H9 (cell line): ENCODE results near the gene FBLN1. TPM values are rescaled to one million over a fixed set of nuclear protein-coding genes. Genes with fewer than 3 reads are reported as not detected.

Experiments
- DNase-seq: peaks from one replicate; pipeline ENCODE4 v3.0.0-alpha.2; 2017
- H2AFZ ChIP-seq: one replicate; pipeline ENCODE4 v1.6.1; 2013; ENCODE audit warnings: mild to moderate bottlenecking, low read length, control low read depth, moderate library complexity
- H2AK5ac ChIP-seq: 2 replicates; pipeline ENCODE4 v1.6.1; 2013; ENCODE audit warnings: low read length, control low read depth, mixed read lengths; ENCODE audit not compliant: insufficient read length
- H2BK120ac ChIP-seq: one replicate; pipeline ENCODE4 v1.6.1; 2013; ENCODE audit warnings: low read depth, mild to moderate bottlenecking, low read length, control low read depth, inconsistent platforms; ENCODE audit not compliant: poor library complexity, severe bottlenecking
- H2BK12ac ChIP-seq: 2 replicates; pipeline ENCODE4 v1.6.1; 2013; ENCODE audit warnings: low read length, control low read depth, mixed read lengths, low read depth; ENCODE audit not compliant: insufficient read length
- H2BK15ac ChIP-seq: 2 replicates; pipeline ENCODE4 v1.6.1; 2013; ENCODE audit warnings: low read depth, low read length, control low read depth
- H2BK20ac ChIP-seq: one replicate; pipeline ENCODE4 v1.6.1; 2013; ENCODE audit warnings: low read depth, mild to moderate bottlenecking, low read length, control low read depth, inconsistent platforms; ENCODE audit not compliant: poor library complexity, severe bottlenecking
- H2BK5ac ChIP-seq: 2 replicates; pipeline ENCODE4 v1.6.1; 2013; ENCODE audit warnings: low read length, control low read depth, mixed read lengths; ENCODE audit not compliant: insufficient read length
- H3K14ac ChIP-seq: 2 replicates; pipeline ENCODE4 v1.6.1; 2013; ENCODE audit warnings: low read length, control low read depth; ENCODE audit not compliant: insufficient read depth
- H3K18ac ChIP-seq: 2 replicates; pipeline ENCODE4 v1.6.1; 2013; ENCODE audit warnings: low read depth, mild to moderate bottlenecking, mixed read lengths, low read length, control low read depth; ENCODE audit not compliant: insufficient read length
- H3K23ac ChIP-seq: 2 replicates; pipeline ENCODE4 v1.6.1; 2013; ENCODE audit warnings: low read length, control low read depth, mixed read lengths, low read depth; ENCODE audit not compliant: insufficient read length
- H3K23me2 ChIP-seq: 2 replicates; pipeline ENCODE4 v1.6.1; 2013; ENCODE audit warnings: low read depth, mild to moderate bottlenecking, mixed read lengths, low read length, control low read depth; ENCODE audit not compliant: insufficient read length, poor library complexity, severe bottlenecking
- H3K27ac ChIP-seq: 2 replicates; pipeline ENCODE4 v1.5.1; 2013; ENCODE audit warnings: low read length, control low read depth, mixed read lengths, low read depth; ENCODE audit not compliant: insufficient read length
- H3K27me3 ChIP-seq: 2 replicates; pipeline ENCODE4 v1.6.1; 2013; ENCODE audit warnings: low read length, control low read depth, inconsistent platforms; ENCODE audit not compliant: insufficient read depth
- H3K4ac ChIP-seq: 2 replicates; pipeline ENCODE4 v1.6.1; 2013; ENCODE audit warnings: low read depth, mild to moderate bottlenecking, control low read depth, inconsistent platforms, low read length, moderate library complexity
- H3K4me1 ChIP-seq: 2 replicates; pipeline ENCODE4 v1.6.1; 2013; ENCODE audit warnings: low read length, control low read depth, inconsistent platforms; ENCODE audit not compliant: insufficient read depth
- H3K4me2 ChIP-seq: 2 replicates; pipeline ENCODE4 v1.6.1; 2013; ENCODE audit warnings: low read length, control low read depth, mixed read lengths; ENCODE audit not compliant: insufficient read length, insufficient read depth
- H3K56ac ChIP-seq: 2 replicates; pipeline ENCODE4 v1.6.1; 2013; ENCODE audit warnings: low read depth, mild to moderate bottlenecking, mixed read lengths, low read length, control low read depth; ENCODE audit not compliant: insufficient read length
- H3K79me1 ChIP-seq: 2 replicates; pipeline ENCODE4 v1.6.1; 2013; ENCODE audit warnings: low read depth, mild to moderate bottlenecking, moderate library complexity, low read length, control low read depth, inconsistent platforms; ENCODE audit not compliant: insufficient read depth, poor library complexity, severe bottlenecking
- H3K79me2 ChIP-seq: 2 replicates; pipeline ENCODE4 v1.6.1; 2013; ENCODE audit warnings: low read length, control low read depth, inconsistent platforms; ENCODE audit not compliant: insufficient read depth
- H3K9ac ChIP-seq: 2 replicates; pipeline ENCODE4 v1.6.1; 2013; ENCODE audit warnings: low read length, control low read depth, mixed read lengths; ENCODE audit not compliant: insufficient read length; ENCODE audit errors: extremely low read depth
- H3K9me3 ChIP-seq: one replicate; pipeline ENCODE4 v1.6.1; 2013; ENCODE audit warnings: low read depth, low read length, inconsistent platforms; ENCODE audit not compliant: control insufficient read depth
- H3T11ph ChIP-seq: one replicate; pipeline ENCODE4 v1.6.1; 2013; ENCODE audit warnings: mild to moderate bottlenecking, low read length, control low read depth, inconsistent platforms
- H4K20me1 ChIP-seq: one replicate; pipeline ENCODE4 v1.6.1; 2013; ENCODE audit not compliant: control insufficient read depth, insufficient read length, insufficient read depth
- H4K5ac ChIP-seq: 2 replicates; pipeline ENCODE4 v1.6.1; 2013; ENCODE audit warnings: low read depth, mild to moderate bottlenecking, mixed read lengths, low read length, control low read depth; ENCODE audit not compliant: insufficient read length
- H4K8ac ChIP-seq: replicated peaks from 2 replicates; pipeline ENCODE4 v1.6.1; 2013; ENCODE audit warnings: low read length, control low read depth, mixed read lengths, low read depth; ENCODE audit not compliant: insufficient read length
- H4K91ac ChIP-seq: 2 replicates; pipeline ENCODE4 v1.6.1; 2013; ENCODE audit warnings: low read depth, mild to moderate bottlenecking, moderate library complexity, mixed read lengths, low read length, control low read depth; ENCODE audit not compliant: insufficient read length
- H3K27ac Mint-ChIP-seq, 3 experiments: 2 replicates in 2 of 3; 3 replicates in 1 of 3; pipeline ENCODE4 v1.8.0; 2020 to 2021; ENCODE audit warnings: mixed read lengths in 3 of 3, mild to moderate bottlenecking in 1 of 3, moderate library complexity in 1 of 3
- H3K27me3 Mint-ChIP-seq: 2 replicates; pipeline ENCODE4 v1.8.0; 2021; ENCODE audit warnings: low read depth, mild to moderate bottlenecking, moderate library complexity, mixed read lengths
- H3K36me3 Mint-ChIP-seq, 3 experiments: 2 replicates in 2 of 3; 3 replicates in 1 of 3; pipeline ENCODE4 v1.8.0; 2020 to 2021; ENCODE audit warnings: low read depth in 3 of 3, mixed read lengths in 3 of 3; ENCODE audit not compliant: insufficient read depth in 1 of 3
- H3K4me1 Mint-ChIP-seq, 2 experiments: 2 replicates each; pipeline ENCODE4 v1.8.0; 2020; ENCODE audit warnings: mixed read lengths in 2 of 2
- H3K4me3 Mint-ChIP-seq, 2 experiments: 2 replicates in 1 of 2; 3 replicates in 1 of 2; pipeline ENCODE4 v1.8.0; 2020 to 2021; ENCODE audit warnings: mild to moderate bottlenecking in 2 of 2, mixed read lengths in 2 of 2, moderate library complexity in 1 of 2
- H3K9me3 Mint-ChIP-seq, 2 experiments: 2 replicates in 1 of 2; 3 replicates in 1 of 2; pipeline ENCODE4 v1.8.0; 2020; ENCODE audit warnings: mild to moderate bottlenecking in 2 of 2, mixed read lengths in 2 of 2, moderate library complexity in 1 of 2
- CTCF ChIP-seq: fragments of 200-600 bp; sonication (generic); conservative IDR thresholded peaks from 3 replicates; pipeline ENCODE4 v1.8.0; 2021; ENCODE audit warnings: antibody characterized with exemption, mild to moderate bottlenecking
- WGBS: extraction: QIAGEN DNeasy Blood & Tissue Kit; methylation state at CpG from one replicate; pipeline ENCODE4 v1.1.7; 2013; ENCODE audit warnings: missing lambda C conversion rate, low lambda C conversion rate, mixed read lengths; ENCODE audit not compliant: insufficient read length; ENCODE audit errors: extremely low coverage; 5-methylcytosine and 5-hydroxymethylcytosine counted together
- total RNA-seq: library from RNA; stranded (reverse); gene quantifications from 2 replicates; pipeline ENCODE4 v1.2.1, GENCODE V29; 2021

Gene FBLN1
- total RNA-seq, 1 experiment from 2014 or later, result 140 TPM

DNA sequence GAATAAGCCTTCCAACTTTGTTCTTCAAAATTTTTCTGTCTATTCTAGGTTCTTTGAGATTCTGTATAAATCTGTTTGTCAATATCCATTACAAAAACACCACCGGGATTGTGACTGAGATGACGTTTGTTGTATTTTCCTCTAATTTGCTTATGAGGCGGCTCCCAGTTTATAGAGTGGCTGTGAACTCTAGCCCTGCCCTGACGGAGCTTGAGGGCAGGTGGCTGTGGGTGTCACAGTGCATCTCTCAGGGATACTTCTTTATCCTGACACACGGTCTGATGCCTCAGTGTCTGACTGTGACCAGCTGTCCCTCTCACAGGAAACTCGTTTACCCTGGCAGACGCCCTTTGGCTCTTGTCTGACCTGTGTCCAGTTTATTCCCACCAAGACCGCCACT is 115.3 kb downstream of the FBLN1 start:
- H3K9me3 ChIP-seq, result no peaks in the 10 kb centered on the region
- no CpG with 5 or more reads among the region's 8 CpGs for WGBS
- no peak for TF ChIP-seq CTCF
- no peak overlapping the region for H3K9ac ChIP-seq
- H3K23ac ChIP-seq, result no peak overlapping the region
- no peak overlapping the region for H2BK20ac ChIP-seq
- no peak overlapping the region for H2BK15ac ChIP-seq
- H2BK12ac ChIP-seq, result no peak overlapping the region
- DNase-seq, result no peak
- Mint-ChIP-seq H3K4me3 (no peak overlapping the region), H3K27me3 (peaks cover 7% of the 10 kb centered on the region; the same call in 1 of the 2 replicates), H3K36me3 (peaks cover 1 to 7% (median 5%) of the 10 kb centered on the region in 3 experiments; a peak in 4 of 7 replicates), H3K4me1 (peaks cover 7 to 10% of the 10 kb centered on the region in 2 experiments), H3K27ac (no peak overlapping the region), H3K9me3 (peaks cover 8% of the 10 kb centered on the region in 2 experiments)
- no peak overlapping the region for H3K4ac ChIP-seq
- H4K8ac ChIP-seq, result no peak overlapping the region
- no peak overlapping the region for H2BK120ac ChIP-seq
- peaks cover 3% of the 10 kb centered on the region; the same call in 1 of the 2 replicates for H3K4me1 ChIP-seq
- no peak overlapping the region for H3K14ac ChIP-seq
- no peaks in the 10 kb centered on the region for H3K79me1 ChIP-seq
- no peaks in the 10 kb centered on the region for H3K79me2 ChIP-seq
- no peak overlapping the region for H3K18ac ChIP-seq
- no peaks in the 10 kb centered on the region for H3K23me2 ChIP-seq
- H3K27me3 ChIP-seq, result no peaks in the 10 kb centered on the region
- H3K4me2 ChIP-seq, result no peak overlapping the region
- no peak overlapping the region for H2AK5ac ChIP-seq
- no peak overlapping the region for H3T11ph ChIP-seq
- H2BK5ac ChIP-seq, result no peak overlapping the region
- no peak overlapping the region for H3K56ac ChIP-seq
- H2AFZ ChIP-seq, result no peak overlapping the region
- no peaks in the 10 kb centered on the region for H4K20me1 ChIP-seq
- no peak overlapping the region for H3K27ac ChIP-seq
- H4K5ac ChIP-seq, result no peak overlapping the region
- H4K91ac ChIP-seq, result no peak overlapping the region
